WTC11 (cell line): Measurements from ENCODE around the gene FARP2. TPM values are rescaled to one million over a fixed set of nuclear protein-coding genes. Genes with fewer than 3 reads are reported as not detected.

Source experiments
- ATAC-seq: fragments of 200-7000 bp; cut with Tn5 transposase; 2 replicates; pipeline ENCODE4 v1.10.0; 2021; ENCODE audit warnings: mild to moderate bottlenecking, moderate library complexity
- CTCF ChIA-PET: fragments of 300-600 bp; sonication (Branson Sonifier 250); formaldehyde crosslinking; loops from one replicate; lab custom pipeline; 2021; ENCODE audit warnings: antibody characterized with exemption; lab: Charles Lee
- POLR2A ChIA-PET: fragments of 350-600 bp; sonication (Branson Sonifier 250); formaldehyde crosslinking; loops from one replicate; lab custom pipeline; 2021; ENCODE audit warnings: antibody characterized with exemption; lab: Charles Lee
- DNase-seq: peaks from one replicate; pipeline ENCODE4 v3.0.0; 2021; ENCODE audit warnings: low spot score
- H3K27ac Mint-ChIP-seq: 2 replicates; pipeline ENCODE4 v1.8.0; 2021; ENCODE audit warnings: mixed read lengths
- H3K27me3 Mint-ChIP-seq: 2 replicates; pipeline ENCODE4 v1.8.0; 2021; ENCODE audit warnings: low read depth, mild to moderate bottlenecking, moderate library complexity, mixed read lengths
- H3K36me3 Mint-ChIP-seq: 2 replicates; pipeline ENCODE4 v1.8.0; 2021; ENCODE audit warnings: mixed read lengths
- H3K4me1 Mint-ChIP-seq: 2 replicates; pipeline ENCODE4 v1.8.0; 2022; ENCODE audit warnings: mixed read lengths
- H3K4me3 Mint-ChIP-seq: 2 replicates; pipeline ENCODE4 v1.8.0; 2021; ENCODE audit warnings: mild to moderate bottlenecking, moderate library complexity, mixed read lengths
- H3K9me3 Mint-ChIP-seq: 2 replicates; pipeline ENCODE4 v1.8.0; 2021; ENCODE audit warnings: mixed read lengths
- ATF1 ChIP-seq: sonication (generic); formaldehyde crosslinking; IDR thresholded peaks from 2 replicates; pipeline ENCODE4 v1.8.1; 2023; ENCODE audit warnings: mild to moderate bottlenecking, moderate library complexity, missing genetic modification reagents
- CBFB ChIP-seq: sonication (generic); formaldehyde crosslinking; IDR thresholded peaks from 2 replicates; pipeline ENCODE4 v1.8.1; 2022; ENCODE audit warnings: mild to moderate bottlenecking, low read depth, missing genetic modification reagents
- IRF2 ChIP-seq: sonication (generic); formaldehyde crosslinking; IDR thresholded peaks from 2 replicates; pipeline ENCODE4 v1.8.0; 2022; ENCODE audit warnings: low read depth, missing genetic modification reagents, borderline replicate concordance
- JAZF1 ChIP-seq: fragments of 250-450 bp; sonication (Bioruptor Pico); IDR thresholded peaks from 2 replicates; pipeline ENCODE4 v1.9.0; 2021; ENCODE audit warnings: moderate library complexity, mild to moderate bottlenecking, inconsistent platforms
- MXD4 ChIP-seq: fragments of 250-450 bp; sonication (Bioruptor Pico); IDR thresholded peaks from 2 replicates; pipeline ENCODE4 v1.8.0; 2021; ENCODE audit warnings: mild to moderate bottlenecking, moderate library complexity, borderline replicate concordance
- NR1H2 ChIP-seq: sonication (generic); formaldehyde crosslinking; IDR thresholded peaks from 2 replicates; pipeline ENCODE4 v1.9.0; 2021; ENCODE audit warnings: mild to moderate bottlenecking, moderate library complexity, missing genetic modification reagents
- SP1 ChIP-seq: sonication (generic); formaldehyde crosslinking; conservative IDR thresholded peaks from 2 replicates; pipeline ENCODE4 v1.8.1; 2022; ENCODE audit warnings: missing genetic modification reagents
- ZNF219 ChIP-seq: sonication (generic); formaldehyde crosslinking; IDR thresholded peaks from 2 replicates; pipeline ENCODE4 v1.8.0; 2023; ENCODE audit warnings: missing genetic modification reagents, mild to moderate bottlenecking, borderline replicate concordance
- ZNF416 ChIP-seq: fragments of 250-450 bp; sonication (Bioruptor Pico); IDR thresholded peaks from 2 replicates; pipeline ENCODE4 v1.9.0; 2021; ENCODE audit warnings: mild to moderate bottlenecking, inconsistent platforms
- total RNA-seq: library from RNA; stranded (reverse); gene quantifications from 3 replicates; pipeline ENCODE4 v1.2.3, GENCODE V29; 2021
- TF ChIP-seq, protein P1 (sequence below): sonication (generic); formaldehyde crosslinking; conservative IDR thresholded peaks from 2 replicates; pipeline ENCODE4 v1.8.1; 2023; ENCODE audit warnings: mild to moderate bottlenecking, low read depth, missing genetic modification reagents, moderate library complexity
- TF ChIP-seq, protein P2 (sequence below): fragments of 250-450 bp; sonication (Bioruptor Pico); IDR thresholded peaks from 2 replicates; pipeline ENCODE4 v1.9.0; 2021; ENCODE audit warnings: mild to moderate bottlenecking
- TF ChIP-seq, protein P3 (sequence below): fragments of 250-450 bp; sonication (Bioruptor Pico); conservative IDR thresholded peaks from 2 replicates; pipeline ENCODE4 v1.9.0; 2021; ENCODE audit warnings: mild to moderate bottlenecking
- TF ChIP-seq, protein P4 (sequence below): fragments of 250-450 bp; sonication (Bioruptor Pico); IDR thresholded peaks from 2 replicates; pipeline ENCODE4 v1.9.0; 2021; ENCODE audit warnings: mild to moderate bottlenecking
- TF ChIP-seq, protein P5 (sequence below): sonication (generic); formaldehyde crosslinking; IDR thresholded peaks from 2 replicates; pipeline ENCODE4 v1.8.1; 2022; ENCODE audit warnings: mild to moderate bottlenecking, missing genetic modification reagents, moderate library complexity, borderline replicate concordance
- TF ChIP-seq, protein P6 (sequence below): sonication (generic); formaldehyde crosslinking; IDR thresholded peaks from 2 replicates; pipeline ENCODE4 v1.8.0; 2022; ENCODE audit warnings: mild to moderate bottlenecking, missing genetic modification reagents
- TF ChIP-seq, protein P7 (sequence below): sonication (generic); formaldehyde crosslinking; IDR thresholded peaks from 2 replicates; pipeline ENCODE4 v1.8.1; 2023; ENCODE audit warnings: mild to moderate bottlenecking, missing genetic modification reagents
- TF ChIP-seq, protein P8 (sequence below): sonication (generic); formaldehyde crosslinking; IDR thresholded peaks from 2 replicates; pipeline ENCODE4 v1.8.0; 2023; ENCODE audit warnings: mild to moderate bottlenecking, missing genetic modification reagents

The FARP2 gene
- total RNA-seq, 1 experiment from 2014 or later = 37.8 TPM

DNA sequence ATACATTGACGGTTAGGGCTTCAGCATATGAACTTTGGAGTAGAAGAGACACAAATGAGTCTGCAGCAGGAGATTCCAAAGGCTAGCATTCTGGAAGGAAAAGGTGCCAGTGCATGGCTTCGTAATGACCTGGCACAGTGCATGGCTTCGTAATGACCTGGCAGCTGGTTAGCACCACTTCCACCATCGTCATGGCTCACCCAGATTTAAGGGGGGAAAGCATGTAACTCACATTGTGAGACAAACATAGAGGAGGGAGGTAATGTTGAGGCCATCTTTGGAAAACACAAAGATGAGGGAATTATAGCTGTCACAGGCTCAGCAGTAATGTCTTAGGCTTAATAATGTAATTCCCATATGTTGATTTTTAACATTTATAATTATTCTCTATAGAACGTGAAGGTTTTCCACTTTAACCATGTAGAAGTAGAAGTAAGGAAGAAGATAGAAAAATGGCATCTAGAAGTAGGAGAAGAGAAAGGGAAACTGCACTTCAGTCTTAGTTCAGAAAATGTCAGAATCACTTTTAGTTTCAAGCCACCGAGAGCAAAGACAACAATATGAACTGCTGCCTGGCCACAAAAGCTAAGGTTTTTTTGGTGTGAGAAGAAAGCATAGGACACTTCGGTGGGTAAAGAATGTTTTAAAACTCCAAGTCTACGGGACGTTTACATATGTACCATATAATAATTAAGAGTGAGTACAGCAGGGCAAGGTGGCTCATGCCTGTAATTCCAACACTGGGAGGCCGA lies 159.1 kb downstream of the FARP2 start (continued):
- TF ChIP-seq, protein P1, sequence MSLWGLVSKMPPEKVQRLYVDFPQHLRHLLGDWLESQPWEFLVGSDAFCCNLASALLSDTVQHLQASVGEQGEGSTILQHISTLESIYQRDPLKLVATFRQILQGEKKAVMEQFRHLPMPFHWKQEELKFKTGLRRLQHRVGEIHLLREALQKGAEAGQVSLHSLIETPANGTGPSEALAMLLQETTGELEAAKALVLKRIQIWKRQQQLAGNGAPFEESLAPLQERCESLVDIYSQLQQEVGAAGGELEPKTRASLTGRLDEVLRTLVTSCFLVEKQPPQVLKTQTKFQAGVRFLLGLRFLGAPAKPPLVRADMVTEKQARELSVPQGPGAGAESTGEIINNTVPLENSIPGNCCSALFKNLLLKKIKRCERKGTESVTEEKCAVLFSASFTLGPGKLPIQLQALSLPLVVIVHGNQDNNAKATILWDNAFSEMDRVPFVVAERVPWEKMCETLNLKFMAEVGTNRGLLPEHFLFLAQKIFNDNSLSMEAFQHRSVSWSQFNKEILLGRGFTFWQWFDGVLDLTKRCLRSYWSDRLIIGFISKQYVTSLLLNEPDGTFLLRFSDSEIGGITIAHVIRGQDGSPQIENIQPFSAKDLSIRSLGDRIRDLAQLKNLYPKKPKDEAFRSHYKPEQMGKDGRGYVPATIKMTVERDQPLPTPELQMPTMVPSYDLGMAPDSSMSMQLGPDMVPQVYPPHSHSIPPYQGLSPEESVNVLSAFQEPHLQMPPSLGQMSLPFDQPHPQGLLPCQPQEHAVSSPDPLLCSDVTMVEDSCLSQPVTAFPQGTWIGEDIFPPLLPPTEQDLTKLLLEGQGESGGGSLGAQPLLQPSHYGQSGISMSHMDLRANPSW (CRISPR knock-in tag) = no peak
- TF ChIP-seq, protein P2, sequence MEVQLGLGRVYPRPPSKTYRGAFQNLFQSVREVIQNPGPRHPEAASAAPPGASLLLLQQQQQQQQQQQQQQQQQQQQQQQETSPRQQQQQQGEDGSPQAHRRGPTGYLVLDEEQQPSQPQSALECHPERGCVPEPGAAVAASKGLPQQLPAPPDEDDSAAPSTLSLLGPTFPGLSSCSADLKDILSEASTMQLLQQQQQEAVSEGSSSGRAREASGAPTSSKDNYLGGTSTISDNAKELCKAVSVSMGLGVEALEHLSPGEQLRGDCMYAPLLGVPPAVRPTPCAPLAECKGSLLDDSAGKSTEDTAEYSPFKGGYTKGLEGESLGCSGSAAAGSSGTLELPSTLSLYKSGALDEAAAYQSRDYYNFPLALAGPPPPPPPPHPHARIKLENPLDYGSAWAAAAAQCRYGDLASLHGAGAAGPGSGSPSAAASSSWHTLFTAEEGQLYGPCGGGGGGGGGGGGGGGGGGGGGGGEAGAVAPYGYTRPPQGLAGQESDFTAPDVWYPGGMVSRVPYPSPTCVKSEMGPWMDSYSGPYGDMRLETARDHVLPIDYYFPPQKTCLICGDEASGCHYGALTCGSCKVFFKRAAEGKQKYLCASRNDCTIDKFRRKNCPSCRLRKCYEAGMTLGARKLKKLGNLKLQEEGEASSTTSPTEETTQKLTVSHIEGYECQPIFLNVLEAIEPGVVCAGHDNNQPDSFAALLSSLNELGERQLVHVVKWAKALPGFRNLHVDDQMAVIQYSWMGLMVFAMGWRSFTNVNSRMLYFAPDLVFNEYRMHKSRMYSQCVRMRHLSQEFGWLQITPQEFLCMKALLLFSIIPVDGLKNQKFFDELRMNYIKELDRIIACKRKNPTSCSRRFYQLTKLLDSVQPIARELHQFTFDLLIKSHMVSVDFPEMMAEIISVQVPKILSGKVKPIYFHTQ (CRISPR knock-in tag) = no peak
- TF ChIP-seq, protein P3, sequence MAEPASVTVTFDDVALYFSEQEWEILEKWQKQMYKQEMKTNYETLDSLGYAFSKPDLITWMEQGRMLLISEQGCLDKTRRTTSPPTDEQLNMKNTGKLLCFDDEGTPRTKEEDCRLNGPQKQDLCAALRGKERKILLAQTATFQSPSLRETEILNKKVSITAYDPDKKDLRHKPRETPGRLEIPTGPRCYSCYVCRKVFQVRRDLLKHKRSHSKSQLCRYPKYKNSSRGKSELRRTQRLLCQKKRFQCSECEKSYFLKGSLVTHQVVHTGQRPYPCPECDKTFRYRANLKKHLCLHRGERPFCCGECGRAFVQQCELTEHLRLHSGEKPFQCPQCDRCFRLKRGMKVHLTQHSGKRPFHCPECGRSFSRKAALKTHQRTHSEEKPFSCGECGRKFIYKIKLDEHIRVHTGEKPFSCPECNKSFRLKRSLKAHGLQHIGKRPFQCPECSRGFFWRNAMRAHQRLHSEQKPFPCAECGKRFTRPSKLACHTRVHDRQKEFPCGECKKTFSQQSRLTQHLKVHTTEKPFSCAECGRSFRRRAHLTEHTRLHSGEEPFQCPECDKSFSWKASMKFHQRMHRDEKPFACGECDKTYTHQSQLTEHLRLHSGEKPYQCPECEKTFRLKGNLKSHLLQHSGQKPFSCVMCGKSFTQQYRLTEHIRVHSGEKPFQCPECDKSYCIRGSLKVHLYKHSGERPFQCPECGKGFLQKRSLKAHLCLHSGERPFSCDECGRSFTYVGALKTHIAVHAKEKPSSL (CRISPR knock-in tag) = no peak
- TF ChIP-seq JAZF1 (CRISPR knock-in tag) (no peak), MXD4 (CRISPR knock-in tag) (no peak), ATF1 (CRISPR knock-in tag) (no peak), SP1 (CRISPR knock-in tag) (no peak)
- TF ChIP-seq, protein P4, sequence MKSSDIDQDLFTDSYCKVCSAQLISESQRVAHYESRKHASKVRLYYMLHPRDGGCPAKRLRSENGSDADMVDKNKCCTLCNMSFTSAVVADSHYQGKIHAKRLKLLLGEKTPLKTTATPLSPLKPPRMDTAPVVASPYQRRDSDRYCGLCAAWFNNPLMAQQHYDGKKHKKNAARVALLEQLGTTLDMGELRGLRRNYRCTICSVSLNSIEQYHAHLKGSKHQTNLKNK (CRISPR knock-in tag) = no peak
- TF ChIP-seq, protein P5, sequence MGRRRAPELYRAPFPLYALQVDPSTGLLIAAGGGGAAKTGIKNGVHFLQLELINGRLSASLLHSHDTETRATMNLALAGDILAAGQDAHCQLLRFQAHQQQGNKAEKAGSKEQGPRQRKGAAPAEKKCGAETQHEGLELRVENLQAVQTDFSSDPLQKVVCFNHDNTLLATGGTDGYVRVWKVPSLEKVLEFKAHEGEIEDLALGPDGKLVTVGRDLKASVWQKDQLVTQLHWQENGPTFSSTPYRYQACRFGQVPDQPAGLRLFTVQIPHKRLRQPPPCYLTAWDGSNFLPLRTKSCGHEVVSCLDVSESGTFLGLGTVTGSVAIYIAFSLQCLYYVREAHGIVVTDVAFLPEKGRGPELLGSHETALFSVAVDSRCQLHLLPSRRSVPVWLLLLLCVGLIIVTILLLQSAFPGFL = no peak
- TF ChIP-seq, protein P6, sequence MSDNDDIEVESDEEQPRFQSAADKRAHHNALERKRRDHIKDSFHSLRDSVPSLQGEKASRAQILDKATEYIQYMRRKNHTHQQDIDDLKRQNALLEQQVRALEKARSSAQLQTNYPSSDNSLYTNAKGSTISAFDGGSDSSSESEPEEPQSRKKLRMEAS (CRISPR knock-in tag) = no peak

DNA sequence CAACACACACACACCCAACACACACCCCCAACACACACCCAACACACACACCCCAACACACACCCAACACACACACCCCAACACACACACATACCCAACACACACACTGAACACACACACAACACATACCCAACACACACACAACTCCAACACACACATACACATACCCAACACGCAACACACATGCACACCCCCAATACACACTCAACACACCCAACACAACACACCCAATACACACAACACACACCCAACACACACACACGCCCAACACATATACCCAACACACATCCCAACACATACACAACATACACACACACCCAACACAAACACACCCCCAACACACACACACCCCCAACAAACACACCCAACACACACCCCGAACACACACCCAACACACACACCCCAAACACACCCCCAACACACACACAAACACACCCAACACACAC lies 160.5 kb downstream of the FARP2 start:
- ChIA-PET POLR2A (no interaction called here), CTCF (interaction anchor here (0.8 kb wide), 1 partner anchor 157 kb away, joined by 3 read pairs; no protein-coding TSS in a partner anchor)
- Mint-ChIP-seq H3K27ac (no peak overlapping the region), H3K27me3 (peaks cover 9% of the 10 kb centered on the region), H3K9me3 (peaks cover 11% of the 10 kb centered on the region), H3K36me3 (peaks cover 6% of the 10 kb centered on the region; the same call in 1 of the 2 replicates), H3K4me3 (no peak overlapping the region), H3K4me1 (no peaks in the 10 kb centered on the region; the same call in 1 of the 2 replicates)
- DNase-seq (no peak), ATAC-seq (no peak)
- TF ChIP-seq ZNF416 (CRISPR knock-in tag) (no peak), ZNF219 (CRISPR knock-in tag) (no peak), NR1H2 (no peak), CBFB (CRISPR knock-in tag) (no peak), IRF2 (no peak), JAZF1 (CRISPR knock-in tag) (no peak)
- TF ChIP-seq, protein P4 (CRISPR knock-in tag) = no peak
- TF ChIP-seq, protein P7, sequence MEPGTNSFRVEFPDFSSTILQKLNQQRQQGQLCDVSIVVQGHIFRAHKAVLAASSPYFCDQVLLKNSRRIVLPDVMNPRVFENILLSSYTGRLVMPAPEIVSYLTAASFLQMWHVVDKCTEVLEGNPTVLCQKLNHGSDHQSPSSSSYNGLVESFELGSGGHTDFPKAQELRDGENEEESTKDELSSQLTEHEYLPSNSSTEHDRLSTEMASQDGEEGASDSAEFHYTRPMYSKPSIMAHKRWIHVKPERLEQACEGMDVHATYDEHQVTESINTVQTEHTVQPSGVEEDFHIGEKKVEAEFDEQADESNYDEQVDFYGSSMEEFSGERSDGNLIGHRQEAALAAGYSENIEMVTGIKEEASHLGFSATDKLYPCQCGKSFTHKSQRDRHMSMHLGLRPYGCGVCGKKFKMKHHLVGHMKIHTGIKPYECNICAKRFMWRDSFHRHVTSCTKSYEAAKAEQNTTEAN = no peak
- TF ChIP-seq, protein P8, sequence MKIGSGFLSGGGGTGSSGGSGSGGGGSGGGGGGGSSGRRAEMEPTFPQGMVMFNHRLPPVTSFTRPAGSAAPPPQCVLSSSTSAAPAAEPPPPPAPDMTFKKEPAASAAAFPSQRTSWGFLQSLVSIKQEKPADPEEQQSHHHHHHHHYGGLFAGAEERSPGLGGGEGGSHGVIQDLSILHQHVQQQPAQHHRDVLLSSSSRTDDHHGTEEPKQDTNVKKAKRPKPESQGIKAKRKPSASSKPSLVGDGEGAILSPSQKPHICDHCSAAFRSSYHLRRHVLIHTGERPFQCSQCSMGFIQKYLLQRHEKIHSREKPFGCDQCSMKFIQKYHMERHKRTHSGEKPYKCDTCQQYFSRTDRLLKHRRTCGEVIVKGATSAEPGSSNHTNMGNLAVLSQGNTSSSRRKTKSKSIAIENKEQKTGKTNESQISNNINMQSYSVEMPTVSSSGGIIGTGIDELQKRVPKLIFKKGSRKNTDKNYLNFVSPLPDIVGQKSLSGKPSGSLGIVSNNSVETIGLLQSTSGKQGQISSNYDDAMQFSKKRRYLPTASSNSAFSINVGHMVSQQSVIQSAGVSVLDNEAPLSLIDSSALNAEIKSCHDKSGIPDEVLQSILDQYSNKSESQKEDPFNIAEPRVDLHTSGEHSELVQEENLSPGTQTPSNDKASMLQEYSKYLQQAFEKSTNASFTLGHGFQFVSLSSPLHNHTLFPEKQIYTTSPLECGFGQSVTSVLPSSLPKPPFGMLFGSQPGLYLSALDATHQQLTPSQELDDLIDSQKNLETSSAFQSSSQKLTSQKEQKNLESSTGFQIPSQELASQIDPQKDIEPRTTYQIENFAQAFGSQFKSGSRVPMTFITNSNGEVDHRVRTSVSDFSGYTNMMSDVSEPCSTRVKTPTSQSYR (CRISPR knock-in tag) = no peak
